ENCODE measurements around the gene LTB. TPM values are rescaled to one million over a fixed set of nuclear protein-coding genes. Genes with fewer than 3 reads are reported as not detected.

The LTB gene
- total and polyA plus RNA-seq, 7 experiments from 2014 or later = 370 to 2,371 (median 728) TPM

DNA sequence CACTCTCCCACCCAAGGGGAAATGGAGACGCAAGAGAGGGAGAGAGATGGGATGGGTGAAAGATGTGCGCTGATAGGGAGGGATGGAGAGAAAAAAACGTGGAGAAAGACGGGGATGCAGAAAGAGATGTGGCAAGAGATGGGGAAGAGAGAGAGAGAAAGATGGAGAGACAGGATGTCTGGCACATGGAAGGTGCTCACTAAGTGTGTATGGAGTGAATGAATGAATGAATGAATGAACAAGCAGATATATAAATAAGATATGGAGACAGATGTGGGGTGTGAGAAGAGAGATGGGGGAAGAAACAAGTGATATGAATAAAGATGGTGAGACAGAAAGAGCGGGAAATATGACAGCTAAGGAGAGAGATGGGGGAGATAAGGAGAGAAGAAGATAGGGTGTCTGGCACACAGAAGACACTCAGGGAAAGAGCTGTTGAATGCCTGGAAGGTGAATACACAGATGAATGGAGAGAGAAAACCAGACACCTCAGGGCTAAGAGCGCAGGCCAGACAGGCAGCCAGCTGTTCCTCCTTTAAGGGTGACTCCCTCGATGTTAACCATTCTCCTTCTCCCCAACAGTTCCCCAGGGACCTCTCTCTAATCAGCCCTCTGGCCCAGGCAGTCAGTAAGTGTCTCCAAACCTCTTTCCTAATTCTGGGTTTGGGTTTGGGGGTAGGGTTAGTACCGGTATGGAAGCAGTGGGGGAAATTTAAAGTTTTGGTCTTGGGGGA, 6.1 kb downstream of the LTB start:
- peaks cover 54 to 93% (median 85%) of the 10 kb centered on the region in 7 donors for H3K4me1 Mint-ChIP-seq
- POLR2A ChIA-PET = interaction anchor here (0.7 to 66.4 kb wide), 6 partner anchors 12 to 88 kb away, joined by 3 to 3078 read pairs (median 7); partner anchors contain the start of genes AIF1, ATP6V1G2, BAG6 and DDX39B
- peak overlapping the region; percentile 77 for H3K4me3 ChIP-seq (ENCODE audit: low read length)
- no peaks in the 10 kb centered on the region for H3K9me3 Mint-ChIP-seq
- peaks cover 4 to 9% (median 5%) of the 10 kb centered on the region in 3 experiments for H3K36me3 ChIP-seq (ENCODE audit: control insufficient read depth in 2 of 3, insufficient read depth in 3 of 3, low read length in 3 of 3)
- intact Hi-C loops (cut with micrococcal nuclease) = loop anchor here in 1 of 2 donors (1.0 to 5.0 kb wide), 3 partner anchors 8 to 161 kb away; partner anchors contain the start of gene CLIC1
- DNase-seq (peak in 1 of 9 donors; percentile 32), ATAC-seq (no peak)
- H3K9me3 ChIP-seq (ENCODE audit: control insufficient read depth in 2 of 3, low read length in 3 of 3) = no peaks in the 10 kb centered on the region
- H3K4me1 ChIP-seq (ENCODE audit: control insufficient read depth in 2 of 2, insufficient read depth in 2 of 2, low read length in 2 of 2) = peaks cover 57 to 65% of the 10 kb centered on the region in 2 donors
- CTCF ChIA-PET = interaction anchor here (0.9 to 18.2 kb wide), 8 partner anchors 8 to 81 kb away, joined by 3 to 687 read pairs (median 6); partner anchors contain the start of genes ATP6V1G2, LST1, LTB and NCR3
- H3K27ac ChIP-seq (ENCODE audit: low read depth, low read length) = peak overlapping the region; percentile 97
- H3K27ac Mint-ChIP-seq = peak overlapping the region; percentile 91 to 99 (median 99)
- no peaks in the 10 kb centered on the region for H3K27me3 ChIP-seq (ENCODE audit: control insufficient read depth in 2 of 2, insufficient read depth in 2 of 2, low read length in 2 of 2)
- peaks cover 3 to 60% (median 10%) of the 10 kb centered on the region in 5 donors for H3K36me3 Mint-ChIP-seq
- peak overlapping the region; percentile 85 to 99 (median 93) for H3K4me3 Mint-ChIP-seq
- H3K27me3 Mint-ChIP-seq = peaks cover 0 to 3% (median 0%) of the 10 kb centered on the region in 5 donors

DNA sequence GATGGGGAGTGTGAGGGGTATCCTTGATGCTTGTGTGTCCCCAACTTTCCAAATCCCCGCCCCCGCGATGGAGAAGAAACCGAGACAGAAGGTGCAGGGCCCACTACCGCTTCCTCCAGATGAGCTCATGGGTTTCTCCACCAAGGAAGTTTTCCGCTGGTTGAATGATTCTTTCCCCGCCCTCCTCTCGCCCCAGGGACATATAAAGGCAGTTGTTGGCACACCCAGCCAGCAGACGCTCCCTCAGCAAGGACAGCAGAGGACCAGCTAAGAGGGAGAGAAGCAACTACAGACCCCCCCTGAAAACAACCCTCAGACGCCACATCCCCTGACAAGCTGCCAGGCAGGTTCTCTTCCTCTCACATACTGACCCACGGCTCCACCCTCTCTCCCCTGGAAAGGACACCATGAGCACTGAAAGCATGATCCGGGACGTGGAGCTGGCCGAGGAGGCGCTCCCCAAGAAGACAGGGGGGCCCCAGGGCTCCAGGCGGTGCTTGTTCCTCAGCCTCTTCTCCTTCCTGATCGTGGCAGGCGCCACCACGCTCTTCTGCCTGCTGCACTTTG, 6.8 kb downstream of the LTB start, which contains the start of gene TNF:
TSS of gene TNF (plus strand) at position 231 of the 567 bp plus-strand sequence. CDS start at position 408, 177 bp downstream.
- POLR2A ChIA-PET = interaction anchor here (0.6 to 66.4 kb wide), 6 partner anchors 11 to 1769 kb away, joined by 3 to 3078 read pairs (median 7); partner anchors contain the start of genes AIF1, ATP6V1G2, BAG6 and DDX39B
- Histone ChIP-seq H3K9me3 (ENCODE audit: control insufficient read depth in 2 of 3, low read length in 3 of 3) (no peaks in the 10 kb centered on the region), H3K27ac (ENCODE audit: low read depth, low read length) (peak within 1 kb of the TSS; percentile 97), H3K27me3 (ENCODE audit: control insufficient read depth in 2 of 2, insufficient read depth in 2 of 2, low read length in 2 of 2) (no peaks in the 10 kb centered on the region), H3K36me3 (ENCODE audit: control insufficient read depth in 2 of 3, insufficient read depth in 3 of 3, low read length in 3 of 3) (peaks cover under 1 to 7% (median 5%) of the 10 kb centered on the region in 3 experiments), H3K4me1 (ENCODE audit: control insufficient read depth in 2 of 2, insufficient read depth in 2 of 2, low read length in 2 of 2) (peaks cover 62 to 71% of the 10 kb centered on the region in 2 donors), H3K4me3 (ENCODE audit: low read length) (peak within 1 kb of the TSS; percentile 77)
- no peaks in the 10 kb centered on the region for H3K9me3 Mint-ChIP-seq
- H3K36me3 Mint-ChIP-seq = peaks cover 0 to 53% (median 5%) of the 10 kb centered on the region in 5 donors
- peaks cover 54 to 98% (median 90%) of the 10 kb centered on the region in 7 donors for H3K4me1 Mint-ChIP-seq
- CTCF ChIA-PET = interaction anchor here (0.5 to 18.2 kb wide), 9 partner anchors 10 to 1811 kb away, joined by 3 to 687 read pairs (median 5); partner anchors contain the start of genes ATP6V1G2, DDX39B, LST1 and LTB
- DNase-seq (peak in 4 of 9 donors; percentile 37 to 89 (median 59)), ATAC-seq (peak; percentile 26)
- peak within 1 kb of the TSS; percentile 85 to 99 (median 94) for H3K4me3 Mint-ChIP-seq
- H3K27me3 Mint-ChIP-seq = peaks cover 0 to 3% (median 0%) of the 10 kb centered on the region in 5 donors
- intact Hi-C loops (cut with micrococcal nuclease) = loop anchor here in 1 of 2 donors (2.0 to 5.0 kb wide), 2 partner anchors 17 to 162 kb away; partner anchors contain the start of gene CLIC1
- peak within 1 kb of the TSS; percentile 91 to 99 (median 99) for H3K27ac Mint-ChIP-seq

DNA sequence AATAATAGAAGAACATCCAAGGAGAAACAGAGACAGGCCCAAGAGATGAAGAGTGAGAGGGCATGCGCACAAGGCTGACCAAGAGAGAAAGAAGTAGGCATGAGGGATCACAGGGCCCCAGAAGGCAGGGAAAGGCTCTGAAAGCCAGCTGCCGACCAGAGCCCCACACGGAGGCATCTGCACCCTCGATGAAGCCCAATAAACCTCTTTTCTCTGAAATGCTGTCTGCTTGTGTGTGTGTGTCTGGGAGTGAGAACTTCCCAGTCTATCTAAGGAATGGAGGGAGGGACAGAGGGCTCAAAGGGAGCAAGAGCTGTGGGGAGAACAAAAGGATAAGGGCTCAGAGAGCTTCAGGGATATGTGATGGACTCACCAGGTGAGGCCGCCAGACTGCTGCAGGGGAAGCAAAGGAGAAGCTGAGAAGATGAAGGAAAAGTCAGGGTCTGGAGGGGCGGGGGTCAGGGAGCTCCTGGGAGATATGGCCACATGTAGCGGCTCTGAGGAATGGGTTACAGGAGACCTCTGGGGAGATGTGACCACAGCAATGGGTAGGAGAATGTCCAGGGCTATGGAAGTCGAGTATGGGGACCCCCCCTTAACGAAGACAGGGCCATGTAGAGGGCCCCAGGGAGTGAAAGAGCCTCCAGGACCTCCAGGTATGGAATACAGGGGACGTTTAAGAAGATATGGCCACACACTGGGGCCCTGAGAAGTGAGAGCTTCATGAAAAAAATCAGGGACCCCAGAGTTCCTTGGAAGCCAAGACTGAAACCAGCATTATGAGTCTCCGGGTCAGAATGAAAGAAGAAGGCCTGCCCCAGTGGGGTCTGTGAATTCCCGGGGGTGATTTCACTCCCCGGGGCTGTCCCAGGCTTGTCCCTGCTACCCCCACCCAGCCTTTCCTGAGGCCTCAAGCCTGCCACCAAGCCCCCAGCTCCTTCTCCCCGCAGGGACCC, 7.8 kb downstream of the LTB start:
- Histone ChIP-seq H3K4me1 (ENCODE audit: control insufficient read depth in 2 of 2, insufficient read depth in 2 of 2, low read length in 2 of 2) (peaks cover 62 to 69% of the 10 kb centered on the region in 2 donors), H3K9me3 (ENCODE audit: control insufficient read depth in 2 of 3, low read length in 3 of 3) (no peaks in the 10 kb centered on the region), H3K27ac (ENCODE audit: low read depth, low read length) (peak overlapping the region; percentile 97), H3K36me3 (ENCODE audit: control insufficient read depth in 2 of 3, insufficient read depth in 3 of 3, low read length in 3 of 3) (peaks cover 0 to 7% (median 5%) of the 10 kb centered on the region in 3 experiments), H3K27me3 (ENCODE audit: control insufficient read depth in 2 of 2, insufficient read depth in 2 of 2, low read length in 2 of 2) (no peaks in the 10 kb centered on the region), H3K4me3 (ENCODE audit: low read length) (peak overlapping the region; percentile 77)
- H3K4me3 Mint-ChIP-seq = peak overlapping the region; percentile 39 to 99 (median 94)
- DNase-seq (peak in 1 of 9 donors; percentile 53), ATAC-seq (no peak)
- CTCF ChIA-PET = interaction anchor here (1.3 to 18.2 kb wide), 6 partner anchors 11 to 82 kb away, joined by 3 to 687 read pairs (median 23); partner anchors contain the start of genes ATP6V1G2, DDX39B, LST1 and LTB
- H3K27ac Mint-ChIP-seq = peak overlapping the region; percentile 97 to 99 (median 99)
- POLR2A ChIA-PET = interaction anchor here (0.6 to 66.4 kb wide), 7 partner anchors 10 to 1770 kb away, joined by 3 to 3078 read pairs (median 4); partner anchors contain the start of genes AIF1, ATP6V1G2, BAG6 and DDX39B
- intact Hi-C loops (cut with micrococcal nuclease) = loop anchor here in 1 of 2 donors (2.0 to 5.0 kb wide), 2 partner anchors 16 to 163 kb away; partner anchors contain the start of gene CLIC1
- H3K36me3 Mint-ChIP-seq = peaks cover 0 to 45% (median 4%) of the 10 kb centered on the region in 5 donors
- H3K27me3 Mint-ChIP-seq = peaks cover 0 to 12% (median 0%) of the 10 kb centered on the region in 5 donors
- H3K9me3 Mint-ChIP-seq = no peaks in the 10 kb centered on the region
- H3K4me1 Mint-ChIP-seq = peaks cover 55 to 97% (median 93%) of the 10 kb centered on the region in 7 donors

- intact Hi-C loops (cut with micrococcal nuclease) = loop anchor here in 1 of 2 donors (2.0 kb wide), 1 partner anchor 15 kb away; no protein-coding TSS in a partner anchor
- Mint-ChIP-seq H3K9me3 (no peaks in the 10 kb centered on the region), H3K4me1 (peaks cover 63 to 97% (median 93%) of the 10 kb centered on the region in 7 donors), H3K27ac (peak overlapping the region; percentile 97 to 99 (median 99)), H3K4me3 (peak overlapping the region; percentile 93 to 99 (median 98)), H3K27me3 (peaks cover 0 to 16% (median 0%) of the 10 kb centered on the region in 5 donors), H3K36me3 (peaks cover 0 to 39% (median 4%) of the 10 kb centered on the region in 5 donors)
- CTCF ChIA-PET = interaction anchor here (1.5 to 18.2 kb wide), 5 partner anchors 12 to 81 kb away, joined by 3 to 687 read pairs (median 41); partner anchors contain the start of genes ATP6V1G2, LST1, LTB and NCR3
- POLR2A ChIA-PET = interaction anchor here (0.6 to 66.4 kb wide), 4 partner anchors 9 to 1398 kb away, joined by 3 to 3078 read pairs (median 1540); partner anchors contain the start of genes AIF1, ATP6V1G2, DDX39B and LST1
- Histone ChIP-seq H3K36me3 (ENCODE audit: control insufficient read depth in 2 of 3, insufficient read depth in 3 of 3, low read length in 3 of 3) (peaks cover 0 to 7% (median 5%) of the 10 kb centered on the region in 3 experiments), H3K9me3 (ENCODE audit: control insufficient read depth in 2 of 3, low read length in 3 of 3) (no peaks in the 10 kb centered on the region), H3K27ac (ENCODE audit: low read depth, low read length) (peak overlapping the region; percentile 97), H3K27me3 (ENCODE audit: control insufficient read depth in 2 of 2, insufficient read depth in 2 of 2, low read length in 2 of 2) (no peaks in the 10 kb centered on the region), H3K4me3 (ENCODE audit: low read length) (peak overlapping the region; percentile 69), H3K4me1 (ENCODE audit: control insufficient read depth in 2 of 2, insufficient read depth in 2 of 2, low read length in 2 of 2) (peaks cover 69 to 70% of the 10 kb centered on the region in 2 donors)
- no peak for ATAC-seq
- no peak for DNase-seq
Observed at GRCh38 chr6:31573239-31574105, 8.8 kb downstream of the LTB start.
